A204.1 (cell line): Measurements from ENCODE around the gene IL23R.

Experiments used
- FAIRE-seq: peaks from 2 replicates; lab custom pipeline; 2012; peaks lifted over from hg19 to GRCh38; lab: Jason Lieb, UNC

IL23R gene

DNA sequence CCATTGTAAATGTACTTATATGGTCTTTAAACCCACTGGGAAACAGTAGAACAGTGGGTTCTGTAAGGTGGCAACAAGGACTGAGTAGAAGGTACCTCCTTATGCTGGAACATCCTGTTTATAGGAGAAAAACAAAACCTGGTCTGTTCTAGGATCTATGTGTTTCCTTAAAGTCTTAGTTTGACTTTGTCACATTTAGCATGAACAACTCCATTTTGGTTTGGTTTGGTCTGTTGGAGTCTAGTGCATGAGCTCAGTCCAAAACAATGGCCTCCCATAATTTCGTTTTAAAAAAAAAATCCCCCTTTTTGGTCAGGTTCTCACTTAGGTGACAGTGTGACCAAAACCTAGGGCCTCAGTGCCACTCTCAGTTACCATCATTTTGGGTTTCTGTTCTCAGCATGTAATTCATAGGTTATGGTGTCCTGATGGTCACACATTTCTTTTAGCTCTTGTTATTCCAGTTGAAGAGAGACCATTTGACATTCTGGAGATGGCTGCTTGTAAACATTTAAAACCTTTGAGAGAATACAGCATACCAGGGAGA lies 75.0 kb downstream of the IL23R start:
- no peak for FAIRE-seq

DNA sequence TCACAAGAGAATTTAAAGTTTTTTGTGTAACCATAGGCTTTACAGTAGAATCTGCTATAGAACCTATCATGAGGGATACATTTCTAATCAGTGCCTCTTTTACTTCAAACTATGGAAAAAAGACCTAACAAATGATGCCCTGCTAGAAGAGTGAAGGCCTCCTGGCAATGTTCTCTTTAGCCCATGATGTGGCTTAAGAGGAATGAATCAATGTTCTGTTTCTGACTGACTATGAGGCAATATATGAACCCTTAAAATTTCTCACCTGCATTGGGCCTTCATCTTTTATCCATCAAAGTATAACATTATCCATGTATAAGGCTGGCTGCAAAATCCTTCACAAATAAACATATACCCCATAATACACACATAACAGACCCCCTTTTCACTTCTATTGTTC lies 75.8 kb downstream of the IL23R start:
- no peak for FAIRE-seq

DNA sequence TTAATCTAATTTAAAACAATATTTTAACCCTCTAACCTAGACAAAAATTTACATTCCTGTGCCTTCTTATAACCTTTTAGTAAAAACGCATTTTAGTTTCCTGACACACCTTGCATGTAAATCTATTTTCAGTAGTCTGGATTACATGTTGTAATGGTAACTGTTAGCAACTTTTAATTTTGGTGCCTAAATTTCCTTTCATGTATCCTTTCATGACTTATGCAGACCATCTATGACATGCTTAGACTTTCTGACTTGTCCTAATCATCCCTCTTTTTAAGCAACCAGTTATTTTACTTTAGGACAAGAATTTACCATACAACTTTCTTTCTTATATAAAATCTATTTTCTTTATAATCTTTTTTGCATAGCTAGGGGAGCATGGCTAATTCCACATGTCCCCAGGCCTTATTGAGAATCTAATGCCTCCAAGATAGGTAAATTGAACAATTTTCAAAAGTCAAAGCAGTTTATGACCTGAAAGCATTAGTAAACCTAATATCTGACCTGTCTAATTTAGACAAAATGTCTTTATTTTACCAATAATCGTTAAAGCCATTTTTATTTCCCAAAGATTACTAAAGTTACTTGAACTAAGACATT lies 83.9 kb downstream of the IL23R start:
- FAIRE-seq, result no peak

DNA sequence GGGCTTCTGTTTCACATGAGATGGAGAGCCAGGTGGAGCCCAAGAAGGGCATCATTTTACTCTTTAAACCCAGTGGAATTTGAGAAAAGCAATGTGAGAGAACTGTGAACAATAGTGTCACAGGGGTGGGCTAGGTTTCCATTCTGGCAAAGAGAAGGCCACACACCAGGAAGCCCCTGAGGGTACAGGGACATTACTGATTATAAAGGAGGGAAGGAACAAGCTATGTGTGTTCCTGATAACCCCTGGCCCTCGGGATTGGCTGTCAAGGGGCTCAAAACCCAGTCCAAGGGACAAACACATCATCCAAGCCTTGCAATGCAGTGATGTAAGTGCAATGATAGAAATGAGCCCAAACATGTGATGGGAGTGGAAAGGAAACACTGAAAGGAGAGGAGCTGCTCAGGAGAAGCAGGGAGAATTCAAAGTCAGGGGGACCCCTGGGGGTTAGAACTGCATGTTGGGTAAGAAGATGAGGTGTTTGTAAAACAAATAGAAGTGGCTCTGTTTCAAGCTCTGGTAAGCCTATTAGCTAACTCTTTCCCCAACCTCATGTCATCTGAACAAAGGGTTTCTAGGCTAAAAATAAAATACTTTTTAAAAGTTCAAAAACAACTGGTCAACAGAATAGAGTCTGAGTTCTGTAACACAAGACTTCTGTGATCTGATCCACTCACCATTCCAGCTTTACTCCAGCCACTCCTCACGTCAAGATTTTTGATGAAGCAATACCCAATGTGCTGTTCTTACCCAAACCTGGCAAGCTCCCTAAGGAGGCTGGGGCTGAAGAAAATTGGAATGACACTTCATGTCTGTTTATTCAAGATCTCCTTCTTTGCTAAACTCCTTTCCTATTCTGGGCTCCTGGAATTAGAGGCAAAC lies 90.3 kb downstream of the IL23R start:
- no peak for FAIRE-seq

DNA sequence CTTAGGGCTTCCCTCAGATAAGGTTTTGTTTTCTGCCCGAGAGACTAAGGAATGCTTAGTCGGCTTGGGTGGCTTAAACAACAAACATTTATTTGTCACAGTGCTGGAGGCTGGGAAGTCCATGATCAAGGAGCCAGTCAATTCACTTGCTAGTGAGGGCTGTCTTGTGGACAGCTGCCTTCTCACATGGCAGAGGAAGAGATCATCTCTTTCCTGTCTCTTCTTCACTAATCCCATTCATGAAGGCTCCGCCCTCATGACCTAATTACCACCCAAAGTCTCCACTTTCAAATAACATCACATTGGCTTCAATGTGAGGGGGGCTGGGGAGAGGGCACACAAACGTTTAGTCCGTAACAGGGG lies 90.9 kb downstream of the IL23R start:
- FAIRE-seq, result no peak

DNA sequence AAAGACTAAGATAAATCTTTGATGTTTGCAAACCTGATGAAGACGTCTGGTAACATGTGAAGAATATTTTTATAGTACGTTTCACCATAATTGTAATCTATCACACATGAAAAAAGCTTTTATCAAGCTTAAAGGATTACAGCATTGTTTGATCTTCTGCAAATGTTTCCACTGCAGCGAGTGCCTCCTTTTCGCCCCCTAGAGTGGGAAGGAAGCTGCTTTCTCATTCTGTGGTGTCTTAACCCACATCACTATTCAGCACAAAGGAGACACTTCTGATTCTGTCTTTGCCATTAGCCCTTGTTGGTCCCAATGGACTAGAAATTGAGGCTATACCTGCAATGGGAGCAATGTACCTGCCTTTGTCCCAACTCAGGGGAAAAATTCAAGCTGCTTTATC lies 95.4 kb downstream of the IL23R start:
- FAIRE-seq, result no peak

DNA sequence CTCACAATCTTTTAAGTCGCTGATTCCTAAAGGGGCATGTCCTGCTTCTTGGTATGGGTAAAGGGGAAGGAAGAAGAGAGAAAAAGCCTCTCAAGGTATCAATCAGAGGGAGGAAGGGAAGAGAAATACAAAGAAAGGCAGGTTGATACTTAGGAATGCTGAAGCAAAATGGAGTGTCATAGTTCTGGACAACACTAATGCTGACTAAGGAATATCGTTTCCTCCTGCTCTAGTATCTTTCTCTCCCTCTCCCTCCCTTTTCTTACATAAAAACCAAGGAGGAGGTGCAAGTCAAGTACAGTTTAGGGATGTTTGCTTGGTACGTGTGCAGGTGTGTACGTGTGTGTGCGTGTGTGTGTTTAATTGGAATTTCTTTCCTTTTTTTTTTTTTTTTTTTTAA lies 96.5 kb downstream of the IL23R start:
- no peak for FAIRE-seq

DNA sequence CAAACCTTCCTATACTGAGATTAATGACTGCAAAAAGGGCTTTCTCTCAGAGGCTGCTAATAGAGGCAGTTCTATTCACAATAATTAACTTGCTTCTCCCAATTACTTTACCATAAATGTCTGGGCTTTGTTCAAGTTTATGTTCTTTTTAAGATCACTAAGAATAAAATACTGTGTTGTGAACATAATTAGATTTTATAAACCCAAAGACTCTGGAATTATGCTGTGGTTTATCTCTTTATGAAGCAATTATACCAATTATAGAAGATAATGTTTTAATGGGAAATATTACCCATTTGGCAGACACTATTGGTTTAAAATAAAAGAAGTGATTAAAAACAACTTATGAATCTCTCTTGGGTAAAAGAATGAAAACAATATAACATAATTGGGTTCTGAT lies 97.9 kb downstream of the IL23R start:
- no peak for FAIRE-seq

DNA sequence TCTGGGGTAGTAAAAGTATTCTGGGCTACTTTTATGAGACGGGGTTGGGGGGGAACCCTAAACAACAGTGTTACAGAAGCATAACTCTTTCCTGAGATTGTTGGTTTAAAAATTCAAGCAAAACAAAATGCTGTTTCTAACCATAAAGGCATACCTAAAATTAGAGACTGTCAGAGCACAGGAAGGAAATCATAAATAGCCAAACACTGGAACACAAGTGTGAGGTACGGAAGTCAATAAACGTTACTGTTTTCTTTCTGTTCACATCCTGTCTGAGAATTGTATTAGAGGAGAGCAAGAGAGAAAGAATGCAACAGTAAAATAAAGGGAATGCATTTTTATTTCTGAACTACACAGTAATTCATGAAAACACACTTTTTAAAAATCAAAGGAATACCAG lies 98.6 kb downstream of the IL23R start:
- FAIRE-seq, result no peak

DNA sequence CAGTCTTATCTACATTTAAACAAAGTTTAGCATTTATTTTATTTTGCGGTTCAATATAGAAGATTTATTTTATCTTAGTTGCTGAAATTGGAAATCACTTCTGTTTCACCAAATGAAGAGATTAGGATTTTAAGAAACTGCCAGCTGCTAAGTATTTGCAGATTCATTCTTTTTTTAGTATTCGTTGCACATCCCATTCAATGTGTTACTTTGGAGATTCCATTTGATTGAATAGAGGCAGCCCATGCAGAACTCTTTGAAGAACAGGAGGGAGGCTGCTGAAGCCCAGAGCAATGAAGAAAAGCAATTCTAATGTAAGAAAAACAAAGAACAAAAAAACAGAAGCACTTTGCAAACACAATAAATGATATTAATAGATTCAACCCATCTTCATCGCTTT lies 102.8 kb downstream of the IL23R start:
- FAIRE-seq, result no peak

DNA sequence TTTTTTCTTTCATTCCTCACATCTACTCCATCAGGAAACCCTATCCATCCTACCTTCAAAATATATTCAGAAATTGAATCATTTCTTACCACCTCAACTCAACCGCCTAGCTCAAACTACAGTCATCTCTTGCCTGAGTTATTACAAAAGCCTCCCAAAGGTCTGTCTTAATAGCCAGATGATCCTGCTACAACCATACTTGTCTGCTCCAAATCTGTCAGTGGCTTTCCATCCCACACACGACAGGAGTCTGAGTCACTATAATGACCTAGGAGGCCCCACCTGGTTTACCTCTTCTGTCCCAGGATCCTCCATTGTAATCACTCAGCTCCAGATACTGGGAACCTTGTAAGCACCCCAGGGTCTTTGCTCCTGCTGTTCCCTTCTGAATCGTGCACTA lies 104.3 kb downstream of the IL23R start:
- FAIRE-seq, result no peak

DNA sequence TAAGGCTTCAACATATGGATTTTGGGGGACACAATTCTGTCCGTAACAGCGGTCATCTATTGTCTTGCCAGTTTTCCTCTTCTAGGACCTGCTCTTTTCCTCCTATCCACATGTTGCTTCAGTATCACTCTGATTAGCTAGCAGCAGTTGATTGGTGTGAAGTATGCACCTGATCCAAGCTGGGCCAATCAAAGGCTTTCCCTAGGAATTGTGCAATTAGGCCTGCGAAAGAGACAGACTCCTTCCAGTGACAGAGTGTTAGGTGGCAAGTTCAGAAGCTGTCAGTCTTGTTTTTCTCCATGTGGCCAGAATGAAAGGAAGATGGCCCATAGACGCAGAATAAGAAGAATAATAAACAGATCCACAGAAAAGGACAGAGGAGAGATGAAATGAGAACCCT lies 107.3 kb downstream of the IL23R start:
- no peak for FAIRE-seq

DNA sequence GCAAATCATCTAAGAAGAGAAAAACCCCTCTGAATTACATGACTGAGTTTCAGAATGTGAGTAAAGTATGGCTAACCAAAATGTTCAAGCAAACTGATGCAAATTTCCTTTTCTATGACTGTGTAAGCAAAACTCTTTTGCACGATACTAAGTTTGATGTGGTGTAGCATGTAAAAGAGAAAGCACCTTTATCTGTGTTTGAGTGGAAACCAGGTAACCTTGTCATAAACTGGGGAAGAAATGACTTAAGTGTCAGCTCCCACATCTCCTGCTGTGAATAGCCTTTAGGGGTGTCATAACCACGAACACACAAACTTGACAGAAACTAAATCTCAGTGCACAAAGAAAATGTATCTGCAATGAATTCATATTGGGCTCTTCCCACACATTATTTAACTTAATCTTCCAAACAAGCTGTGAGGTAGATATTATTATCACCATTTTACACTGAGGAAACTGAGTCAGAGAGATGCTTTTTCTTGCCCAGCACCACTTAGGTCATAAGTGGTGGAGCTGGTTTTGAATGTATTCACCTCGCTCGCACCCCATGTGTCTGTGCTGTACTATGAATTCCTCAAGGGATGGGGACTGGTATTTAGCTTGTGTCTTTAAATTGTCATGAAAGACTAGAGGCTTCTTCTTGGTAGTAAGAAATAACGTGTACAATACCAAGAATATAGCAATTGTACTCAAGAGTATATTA lies 108.5 kb downstream of the IL23R start:
- FAIRE-seq, result no peak

DNA sequence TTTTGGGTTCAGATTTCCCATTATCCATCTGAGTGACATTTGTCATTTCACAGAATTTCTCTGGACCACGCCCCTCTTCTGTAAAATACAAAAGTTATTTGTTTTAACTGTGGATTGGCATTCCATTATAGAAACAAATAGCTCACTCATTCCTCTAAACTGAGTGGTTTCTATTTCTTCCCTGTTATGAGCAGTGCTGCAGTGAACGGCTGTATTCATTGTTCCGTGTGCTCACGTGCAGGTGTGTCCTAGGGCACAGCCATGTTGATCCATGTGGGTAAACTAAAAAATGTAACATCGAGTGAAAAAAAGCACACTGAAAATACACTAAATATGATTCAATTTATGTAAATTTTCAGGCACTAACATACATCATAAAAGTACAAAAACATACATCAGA lies 114.4 kb downstream of the IL23R start:
- FAIRE-seq, result no peak

DNA sequence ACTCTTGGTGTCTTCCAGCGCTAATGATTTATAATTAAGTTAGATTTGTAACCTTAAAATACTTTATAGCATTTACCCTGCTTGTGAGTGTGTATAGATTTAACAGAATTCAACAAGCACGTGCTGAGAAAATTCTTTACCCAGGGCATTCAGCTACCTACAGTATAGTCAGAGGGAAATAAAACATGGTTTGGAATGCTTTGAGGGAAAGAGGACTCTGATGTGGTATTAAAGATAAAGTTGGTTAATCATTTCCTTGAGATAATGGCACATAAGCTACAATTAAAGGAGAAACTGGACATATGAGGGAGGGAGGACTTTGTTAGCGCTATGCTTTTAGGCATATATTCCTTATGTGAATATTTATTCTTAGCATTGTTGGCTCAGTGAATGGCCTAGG lies 115.0 kb downstream of the IL23R start:
- no peak for FAIRE-seq

DNA sequence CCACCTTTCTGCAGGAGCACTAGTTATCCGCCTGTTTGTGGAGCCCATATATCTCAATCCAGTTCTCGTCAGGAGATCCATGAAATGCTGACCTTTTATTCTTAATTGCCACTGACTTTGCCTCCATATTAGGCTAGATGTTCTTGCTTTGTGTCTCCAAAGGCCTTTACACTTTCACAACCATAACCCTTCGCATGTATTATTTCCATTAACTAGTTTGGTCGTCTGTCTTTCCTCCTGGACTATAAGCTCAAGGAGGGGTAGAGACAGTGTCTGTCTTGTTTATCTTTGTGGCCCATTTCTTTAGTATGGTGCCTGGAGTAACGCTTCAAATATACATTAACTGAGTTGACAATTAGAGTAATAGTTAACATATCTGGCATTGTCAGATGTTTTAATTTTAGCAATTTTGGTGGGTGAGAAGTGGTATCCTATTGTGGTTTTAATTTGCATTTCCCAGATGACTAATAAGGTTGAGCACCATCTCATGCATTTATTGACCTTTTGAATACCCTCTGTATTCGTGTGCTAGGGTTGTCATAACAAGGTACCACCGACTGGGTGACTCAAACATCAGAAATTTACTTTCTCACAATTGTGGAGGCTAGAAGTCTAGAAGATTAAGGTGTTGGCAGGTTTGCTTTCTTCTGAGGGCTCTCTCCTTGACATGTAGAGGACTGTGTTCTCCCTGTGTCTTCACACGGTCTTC lies 119.7 kb downstream of the IL23R start:
- no peak for FAIRE-seq

DNA sequence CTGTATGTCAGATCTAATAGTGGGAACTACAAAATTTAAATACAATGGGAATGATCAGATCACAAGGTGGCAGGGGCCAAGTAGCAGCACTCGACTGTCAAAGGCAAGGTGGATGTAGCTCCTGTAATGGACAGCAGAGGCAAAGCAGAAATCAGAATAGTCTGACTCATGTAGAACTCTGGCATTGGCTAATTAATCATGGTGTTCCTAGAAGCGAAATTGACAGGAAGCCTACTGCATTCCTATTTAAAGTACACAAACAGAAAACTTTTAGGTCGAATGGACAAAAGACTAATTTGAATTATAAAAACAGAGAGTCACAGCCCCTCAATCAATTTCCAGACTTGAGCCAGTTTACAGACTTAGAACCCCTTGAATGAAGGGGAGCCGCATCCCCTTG lies 124.0 kb downstream of the IL23R start:
- no peak for FAIRE-seq

DNA sequence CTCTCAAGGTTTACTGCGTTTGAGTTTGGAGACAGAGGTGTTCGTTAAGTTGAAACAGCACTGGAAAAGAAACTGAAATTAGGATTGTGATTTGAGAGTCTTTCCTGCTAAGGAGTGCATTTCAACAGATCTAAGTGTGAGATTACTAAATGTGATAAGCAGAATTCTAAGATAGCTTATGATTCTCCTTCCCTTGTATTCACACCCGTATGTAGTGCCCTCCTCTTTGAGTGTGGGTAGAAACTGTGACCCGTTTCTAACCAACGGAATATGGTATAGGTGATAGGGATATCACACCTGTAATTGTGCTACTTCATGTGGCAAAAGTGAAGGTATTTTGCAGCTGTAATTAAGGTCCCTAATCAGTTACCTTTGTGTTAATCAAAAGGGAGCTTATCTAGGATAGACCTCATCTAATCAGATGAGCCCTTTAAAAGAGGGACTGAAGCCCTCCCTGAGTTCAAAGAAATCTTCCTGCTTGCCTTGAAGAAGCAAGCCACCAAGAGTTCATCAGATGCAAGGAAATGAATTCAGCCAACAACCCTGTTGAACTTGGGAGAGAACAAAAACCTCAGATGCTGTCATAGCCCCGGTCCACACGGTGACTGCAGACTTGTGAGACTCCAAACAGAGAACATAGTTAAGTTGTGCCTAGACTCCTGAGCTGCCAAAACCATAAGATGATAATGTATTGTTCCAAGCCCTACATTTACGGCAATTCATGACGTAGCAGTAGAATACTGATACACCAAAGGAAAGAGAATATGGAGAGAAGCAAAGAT lies 128.8 kb downstream of the IL23R start:
- no peak for FAIRE-seq

DNA sequence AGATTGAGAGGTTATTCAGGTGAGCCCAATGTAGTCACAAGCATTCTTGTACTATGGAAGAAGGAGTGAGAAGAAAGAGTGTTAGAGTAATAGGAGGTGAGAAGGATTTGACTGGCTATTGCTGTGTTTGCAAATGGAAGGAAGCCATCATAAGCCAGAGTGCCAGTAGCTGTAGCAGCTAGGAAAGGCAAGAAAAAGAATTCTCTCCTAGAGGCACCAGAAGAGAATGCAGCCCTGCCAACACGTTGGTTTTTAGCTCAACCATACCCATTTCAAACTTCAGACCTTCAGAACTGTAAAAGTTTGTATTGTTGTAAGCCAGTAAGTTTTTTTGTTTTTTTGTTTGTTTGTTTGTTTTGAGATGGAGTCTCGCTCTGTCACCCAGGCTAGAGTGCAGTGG lies 132.5 kb downstream of the IL23R start:
- FAIRE-seq, result no peak

DNA sequence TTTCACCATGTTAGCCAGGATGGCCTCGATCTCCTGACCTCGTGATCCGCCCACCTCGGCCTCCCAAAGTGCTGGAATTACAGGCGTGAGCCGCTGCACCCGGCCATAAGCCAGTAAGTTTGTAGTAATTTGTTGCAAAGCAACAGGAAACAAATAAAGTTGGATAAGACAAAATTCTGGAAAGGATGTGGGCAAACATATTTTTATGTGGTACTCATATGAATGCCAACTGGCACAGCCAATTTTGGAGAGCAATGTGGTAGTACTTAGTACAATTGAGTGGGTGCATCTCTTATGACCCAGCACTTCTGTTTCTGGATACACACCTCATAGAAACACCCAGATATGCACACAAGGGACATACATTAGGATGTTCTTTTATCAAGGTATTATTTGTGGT lies 133.0 kb downstream of the IL23R start:
- no peak for FAIRE-seq

DNA sequence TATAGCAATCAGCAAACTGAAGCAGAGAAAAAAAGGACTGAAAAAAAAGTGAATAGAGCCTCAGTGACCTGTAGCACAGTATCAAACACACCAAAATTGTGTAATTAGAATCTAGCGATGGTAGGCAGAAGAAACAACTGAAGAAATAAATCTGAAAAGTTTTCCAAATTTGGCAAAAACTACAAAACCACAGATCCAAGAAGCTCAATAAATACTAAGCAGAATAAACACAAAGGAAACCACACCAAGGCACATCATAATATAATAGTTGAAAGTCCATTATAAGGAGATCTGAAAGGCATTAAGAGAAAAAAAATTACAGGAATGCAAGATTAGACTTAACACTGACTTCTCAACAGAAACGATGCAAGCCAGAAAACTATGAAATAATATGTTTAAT lies 134.3 kb downstream of the IL23R start:
- no peak for FAIRE-seq

DNA sequence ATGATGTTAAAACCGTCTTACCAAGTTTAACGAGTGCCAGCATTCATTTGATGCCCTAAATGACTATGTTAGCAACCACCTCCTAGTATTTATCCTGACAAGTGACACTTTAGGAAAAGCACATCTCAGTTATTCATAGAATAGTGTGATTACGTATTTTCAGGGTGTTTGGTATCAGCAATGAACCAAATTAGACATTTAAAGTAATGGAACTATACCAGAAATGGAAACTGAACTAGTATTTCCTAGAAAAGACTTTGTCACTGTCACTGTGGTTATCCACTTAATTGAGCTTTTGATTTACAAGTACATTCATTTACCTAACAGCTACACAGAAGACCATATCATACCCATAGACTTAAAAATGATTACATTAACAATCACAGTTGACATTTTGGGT lies 137.8 kb downstream of the IL23R start:
- FAIRE-seq, result no peak
